OCI-LY7 (cell line): ENCODE results near the gene LATS2.

Source experiments
- EZH2phosphoT487 ChIP-seq: fragments of 200-600 bp; sonication (generic); IDR thresholded peaks from 2 replicates; pipeline ENCODE4 v1.6.1; 2018; ENCODE audit warnings: low read depth, borderline replicate concordance, mild to moderate bottlenecking, mixed run types, antibody characterized with exemption, low read length, moderate library complexity, mixed read lengths
- TF ChIP-seq, protein P1 (sequence below): fragments of 200-600 bp; sonication (generic); conservative IDR thresholded peaks from 2 replicates; pipeline ENCODE4 v1.5.1; 2014; ENCODE audit warnings: mild to moderate bottlenecking, antibody characterized with exemption, low read length, moderate library complexity, mixed read lengths

DNA sequence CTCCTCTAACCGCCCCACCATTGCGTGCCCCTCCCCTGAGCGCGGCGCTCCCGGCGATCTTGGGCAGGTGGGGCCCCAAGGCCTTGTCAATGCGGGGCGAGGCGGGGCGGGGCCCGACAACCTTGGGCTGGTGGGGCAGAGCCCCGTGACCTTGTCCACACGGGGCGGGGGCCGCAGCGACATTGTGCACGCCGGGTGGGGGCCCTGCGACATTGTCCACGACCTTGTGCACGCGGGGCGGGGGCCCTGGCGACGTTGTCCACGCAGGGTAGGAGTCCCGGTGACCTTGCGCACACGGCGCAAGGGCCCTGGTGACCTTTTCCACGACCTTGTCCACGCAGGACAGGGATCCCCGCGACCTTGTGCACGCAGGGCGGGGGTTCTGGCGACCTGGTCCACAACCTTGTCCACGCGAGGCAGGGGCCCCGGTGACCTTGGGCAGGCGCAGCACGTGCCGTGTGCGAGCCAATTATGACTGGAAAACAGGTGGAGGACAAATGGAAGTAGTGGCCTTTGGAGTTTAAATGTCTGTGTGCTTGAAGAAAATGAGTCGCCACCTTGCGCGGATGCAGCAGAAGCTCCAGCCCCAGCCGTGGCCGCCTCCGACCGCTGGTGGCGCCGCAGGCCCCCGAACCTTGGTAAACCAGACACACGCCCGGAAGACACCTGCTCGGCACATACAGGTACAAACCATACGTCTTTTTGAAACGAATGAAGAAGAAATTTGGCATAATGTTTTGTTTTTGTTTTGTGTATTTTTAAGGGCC is 62.6 kb downstream of the LATS2 start:
- TF ChIP-seq, protein P1, sequence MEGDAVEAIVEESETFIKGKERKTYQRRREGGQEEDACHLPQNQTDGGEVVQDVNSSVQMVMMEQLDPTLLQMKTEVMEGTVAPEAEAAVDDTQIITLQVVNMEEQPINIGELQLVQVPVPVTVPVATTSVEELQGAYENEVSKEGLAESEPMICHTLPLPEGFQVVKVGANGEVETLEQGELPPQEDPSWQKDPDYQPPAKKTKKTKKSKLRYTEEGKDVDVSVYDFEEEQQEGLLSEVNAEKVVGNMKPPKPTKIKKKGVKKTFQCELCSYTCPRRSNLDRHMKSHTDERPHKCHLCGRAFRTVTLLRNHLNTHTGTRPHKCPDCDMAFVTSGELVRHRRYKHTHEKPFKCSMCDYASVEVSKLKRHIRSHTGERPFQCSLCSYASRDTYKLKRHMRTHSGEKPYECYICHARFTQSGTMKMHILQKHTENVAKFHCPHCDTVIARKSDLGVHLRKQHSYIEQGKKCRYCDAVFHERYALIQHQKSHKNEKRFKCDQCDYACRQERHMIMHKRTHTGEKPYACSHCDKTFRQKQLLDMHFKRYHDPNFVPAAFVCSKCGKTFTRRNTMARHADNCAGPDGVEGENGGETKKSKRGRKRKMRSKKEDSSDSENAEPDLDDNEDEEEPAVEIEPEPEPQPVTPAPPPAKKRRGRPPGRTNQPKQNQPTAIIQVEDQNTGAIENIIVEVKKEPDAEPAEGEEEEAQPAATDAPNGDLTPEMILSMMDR: no peak
- TF ChIP-seq EZH2phosphoT487: no peak
